OCI-LY7 (cell line): ENCODE measurements around the gene TSR3. TPM values are rescaled to one million over a fixed set of nuclear protein-coding genes. Genes with fewer than 3 reads are reported as not detected.

Experiments
- BruUV-seq: library from RNA; stranded (reverse); fragments of 400-500 nt; replicated peaks from 2 replicates; lab custom pipeline; 2021; lab: Mats Ljungman, UMichigan
- CTCF ChIA-PET: fragments of 300-600 bp; sonication (Branson Sonifier 250); formaldehyde crosslinking; loops from one replicate; lab custom pipeline; 2022; ENCODE audit warnings: antibody characterized with exemption; ENCODE audit not compliant: unreplicated experiment; lab: Charles Lee
- POLR2A ChIA-PET: fragments of 300-600 bp; sonication (Branson Sonifier 250); formaldehyde crosslinking; loops from one replicate; lab custom pipeline; 2022; ENCODE audit warnings: antibody characterized with exemption; lab: Charles Lee
- DNase-seq: peaks from one replicate; pipeline ENCODE4 v3.0.0-alpha.2; 2015; ENCODE audit warnings: low spot score
- H2AFZ ChIP-seq: fragments of 200-600 bp; sonication (generic), shearing (Covaris generic); 2 replicates; pipeline ENCODE4 v1.6.1; 2014; ENCODE audit warnings: mild to moderate bottlenecking, antibody characterized with exemption, low read length, moderate library complexity
- H3K27ac ChIP-seq: fragments of 200-600 bp; sonication (generic); 2 replicates; pipeline ENCODE4 v1.5.1; 2014; ENCODE audit warnings: mixed run types, low read depth, mild to moderate bottlenecking, moderate library complexity, low read length, inconsistent platforms; ENCODE audit not compliant: poor library complexity, severe bottlenecking
- H3K36me3 ChIP-seq: fragments of 200-600 bp; sonication (generic); 2 replicates; pipeline ENCODE4 v1.6.1; 2014; ENCODE audit warnings: mild to moderate bottlenecking, antibody characterized with exemption, low read length, moderate library complexity, mixed read lengths; ENCODE audit not compliant: insufficient read depth
- H3K4me1 ChIP-seq: fragments of 200-600 bp; sonication (generic); 2 replicates; pipeline ENCODE4 v1.5.1; 2014; ENCODE audit warnings: mild to moderate bottlenecking, low read length; ENCODE audit not compliant: insufficient read depth, poor library complexity, severe bottlenecking
- H3K4me2 ChIP-seq: fragments of 200-600 bp; sonication (generic); 2 replicates; pipeline ENCODE4 v1.6.1; 2014; ENCODE audit warnings: mild to moderate bottlenecking, low read length
- H3K4me3 ChIP-seq: fragments of 200-600 bp; sonication (generic); 2 replicates; pipeline ENCODE4 v1.5.1; 2014; ENCODE audit warnings: mild to moderate bottlenecking, low read depth, low read length; ENCODE audit not compliant: poor library complexity, severe bottlenecking
- H3K79me2 ChIP-seq: fragments of 200-600 bp; sonication (generic); 2 replicates; pipeline ENCODE4 v1.6.1; 2016; ENCODE audit warnings: low read depth, mild to moderate bottlenecking, low read length, moderate library complexity, mixed read lengths; ENCODE audit not compliant: insufficient read depth
- H3K9me2 ChIP-seq: fragments of 200-600 bp; sonication (generic); 2 replicates; pipeline ENCODE4 v1.6.1; 2016; ENCODE audit warnings: mild to moderate bottlenecking, low read length, mixed read lengths; ENCODE audit not compliant: insufficient read depth
- H3K9me3 ChIP-seq: fragments of 200-600 bp; sonication (generic); 2 replicates; pipeline ENCODE4 v1.6.1; 2014; ENCODE audit warnings: mild to moderate bottlenecking, mixed run types, low read length, mixed read lengths
- H4K20me1 ChIP-seq: fragments of 200-600 bp; sonication (generic); 2 replicates; pipeline ENCODE4 v1.6.1; 2014; ENCODE audit warnings: mild to moderate bottlenecking, antibody characterized with exemption, low read length, moderate library complexity, mixed read lengths; ENCODE audit not compliant: insufficient read depth
- CTCF ChIP-seq: fragments of 200-600 bp; sonication (generic); conservative IDR thresholded peaks from 2 replicates; pipeline ENCODE4 v1.5.1; 2014; ENCODE audit warnings: mild to moderate bottlenecking, antibody characterized with exemption, low read length, moderate library complexity, mixed read lengths
- EZH2phosphoT487 ChIP-seq: fragments of 200-600 bp; sonication (generic); IDR thresholded peaks from 2 replicates; pipeline ENCODE4 v1.6.1; 2018; ENCODE audit warnings: low read depth, borderline replicate concordance, mild to moderate bottlenecking, mixed run types, antibody characterized with exemption, low read length, moderate library complexity, mixed read lengths
- intact Hi-C: fragments of 100-400 bp; cut with micrococcal nuclease; formaldehyde crosslinking; loops from one replicate; pipeline ENCODE4 v1.10.0; 2022; ENCODE audit not compliant: unreplicated experiment
- total RNA-seq, 2 experiments: library from RNA; depleted of rRNA in 1 of 2; stranded (reverse); fragments of >200 nt in 1 of 2; shearing (Covaris generic) in 1 of 2; gene quantifications; 2 replicates each; pipeline ENCODE4 v1.2.3, GENCODE V29; 2014 to 2022

Gene TSR3
- total RNA-seq, 2 experiments from 2014 or later = 47.2 to 75.8 TPM

GRCh38 chr16:1350691-1351090 lies 987 bp downstream of the TSR3 start:
- Histone ChIP-seq H3K9me3 (no peaks in the 10 kb centered on the region), H3K4me2 (peak overlapping the region; percentile 96), H4K20me1 (no peaks in the 10 kb centered on the region), H3K79me2 (peaks cover 15% of the 10 kb centered on the region), H3K4me3 (peak overlapping the region; percentile 83), H2AFZ (no peak overlapping the region), H3K4me1 (peaks cover 16% of the 10 kb centered on the region), H3K9me2 (no peaks in the 10 kb centered on the region), H3K27ac (no peak overlapping the region), H3K36me3 (peaks cover 15% of the 10 kb centered on the region; the same call in 1 of the 2 replicates)
- intact Hi-C loops = no loop called here
- ChIA-PET POLR2A (no interaction called here), CTCF (no interaction called here)
- no peak for DNase-seq
- no peak for TF ChIP-seq EZH2phosphoT487
- no peak for TF ChIP-seq CTCF
- BruUV-seq = no TSS peak

GRCh38 chr16:1349951-1350350 lies 1.7 kb downstream of the TSR3 start:
- Histone ChIP-seq H3K9me2 (no peaks in the 10 kb centered on the region), H3K27ac (no peak overlapping the region), H3K36me3 (peaks cover 15% of the 10 kb centered on the region; the same call in 1 of the 2 replicates), H3K79me2 (peaks cover 15% of the 10 kb centered on the region), H3K9me3 (no peaks in the 10 kb centered on the region), H4K20me1 (no peaks in the 10 kb centered on the region), H3K4me3 (no peak overlapping the region), H3K4me1 (peaks cover 16% of the 10 kb centered on the region), H3K4me2 (no peak overlapping the region; the same call in 1 of the 2 replicates), H2AFZ (no peak overlapping the region)
- ChIA-PET CTCF (no interaction called here), POLR2A (no interaction called here)
- intact Hi-C loops = no loop called here
- no peak for DNase-seq
- no TSS peak for BruUV-seq
- TF ChIP-seq CTCF (no peak), EZH2phosphoT487 (no peak)

GRCh38 chr16:1349351-1349750 lies 2.3 kb downstream of the TSR3 start:
- H3K4me3 ChIP-seq = no peak overlapping the region
- TF ChIP-seq EZH2phosphoT487 = no peak
- TF ChIP-seq CTCF = no peak
- H3K36me3 ChIP-seq = peaks cover 15% of the 10 kb centered on the region; the same call in 1 of the 2 replicates
- POLR2A ChIA-PET = no interaction called here
- no peaks in the 10 kb centered on the region for H4K20me1 ChIP-seq
- no peaks in the 10 kb centered on the region for H3K9me2 ChIP-seq
- H3K79me2 ChIP-seq = peaks cover 15% of the 10 kb centered on the region
- H2AFZ ChIP-seq = no peak overlapping the region
- H3K9me3 ChIP-seq = no peaks in the 10 kb centered on the region
- H3K27ac ChIP-seq = no peak overlapping the region
- CTCF ChIA-PET = no interaction called here
- intact Hi-C loops = no loop called here
- no peak for DNase-seq
- H3K4me2 ChIP-seq = no peak overlapping the region
- H3K4me1 ChIP-seq = peaks cover 16% of the 10 kb centered on the region
- TSS peak; percentile 92 for BruUV-seq
